Neural progenitor cell (in vitro differentiated cells): Measurements from ENCODE around the gene NUDT21. TPM values are rescaled to one million over a fixed set of nuclear protein-coding genes. Genes with fewer than 3 reads are reported as not detected.

Experiments used
- DNase-seq: peaks from one replicate; pipeline ENCODE4 v3.0.0-alpha.2; 2016; ENCODE audit warnings: low spot score
- H2AFZ ChIP-seq: fragments of 200-600 bp; sonication (generic); replicated peaks from 2 replicates; pipeline ENCODE4 v1.6.1; 2016; ENCODE audit warnings: antibody characterized with exemption
- H3F3A ChIP-seq: fragments of 200-600 bp; sonication (generic); 2 replicates; pipeline ENCODE4 v1.6.1; 2016; ENCODE audit warnings: antibody characterized with exemption, low read depth
- H3K27ac ChIP-seq: fragments of 200-600 bp; sonication (generic); 2 replicates; pipeline ENCODE4 v1.5.1; 2016; ENCODE audit warnings: mild to moderate bottlenecking
- H3K27me3 ChIP-seq: fragments of 200-600 bp; sonication (generic); 2 replicates; pipeline ENCODE4 v1.6.1; 2016; ENCODE audit warnings: mild to moderate bottlenecking, moderate library complexity
- H3K36me3 ChIP-seq: fragments of 200-600 bp; sonication (generic); 2 replicates; pipeline ENCODE4 v1.5.1; 2016
- H3K4me1 ChIP-seq: fragments of 200-600 bp; sonication (generic); 2 replicates; pipeline ENCODE4 v1.6.1; 2016; ENCODE audit warnings: mixed run types
- H3K4me2 ChIP-seq: fragments of 200-600 bp; sonication (generic); 2 replicates; pipeline ENCODE4 v1.6.1; 2016
- H3K4me3 ChIP-seq: fragments of 200-600 bp; sonication (generic); 2 replicates; pipeline ENCODE4 v1.5.1; 2016
- H3K79me2 ChIP-seq: fragments of 200-600 bp; sonication (generic); 2 replicates; pipeline ENCODE4 v1.6.1; 2016; ENCODE audit warnings: low read depth
- H3K9ac ChIP-seq: fragments of 200-600 bp; sonication (generic); 2 replicates; pipeline ENCODE4 v1.6.1; 2016
- H3K9me3 ChIP-seq: fragments of 200-600 bp; sonication (generic); 2 replicates; pipeline ENCODE4 v1.5.1; 2016; ENCODE audit warnings: low read depth
- H4K20me1 ChIP-seq: fragments of 200-600 bp; sonication (generic); 2 replicates; pipeline ENCODE4 v1.6.1; 2016; ENCODE audit warnings: low read depth
- H3K27ac Mint-ChIP-seq: 3 replicates; pipeline ENCODE4 v1.8.0; 2021; ENCODE audit warnings: mixed read lengths
- H3K27me3 Mint-ChIP-seq: 2 replicates; pipeline ENCODE4 v1.8.0; 2022; ENCODE audit warnings: low read depth, mild to moderate bottlenecking, inconsistent platforms, moderate library complexity, mixed read lengths; ENCODE audit not compliant: insufficient read depth
- H3K36me3 Mint-ChIP-seq: 3 replicates; pipeline ENCODE4 v1.8.0; 2021; ENCODE audit warnings: mixed read lengths
- H3K4me1 Mint-ChIP-seq: 3 replicates; pipeline ENCODE4 v1.8.0; 2021; ENCODE audit warnings: mixed read lengths
- H3K4me3 Mint-ChIP-seq: 3 replicates; pipeline ENCODE4 v1.8.0; 2021; ENCODE audit warnings: mild to moderate bottlenecking, moderate library complexity, mixed read lengths
- H3K9me3 Mint-ChIP-seq: 3 replicates; pipeline ENCODE4 v1.8.0; 2020; ENCODE audit warnings: mixed read lengths
- EZH2 ChIP-seq: fragments of 200-600 bp; sonication (generic); IDR thresholded peaks from 2 replicates; pipeline ENCODE4 v1.6.1; 2017; ENCODE audit warnings: antibody characterized with exemption, mild to moderate bottlenecking, moderate library complexity
- EZH2phosphoT487 ChIP-seq: fragments of 200-600 bp; sonication (generic); IDR thresholded peaks from 2 replicates; pipeline ENCODE4 v1.6.1; 2017; ENCODE audit warnings: antibody characterized with exemption
- total RNA-seq: library from RNA; depleted of rRNA; stranded (reverse); fragments of >200 nt; gene quantifications from 2 replicates; pipeline ENCODE4 v1.2.3, GENCODE V29; 2015; ENCODE audit warnings: low replicate concordance
- TF ChIP-seq, protein P1 (sequence below): fragments of 200-600 bp; sonication (generic); IDR thresholded peaks from 2 replicates; pipeline ENCODE4 v1.5.1; 2017; ENCODE audit warnings: antibody characterized with exemption, mild to moderate bottlenecking

NUDT21 gene
- total RNA-seq, 1 donor from 2014 or later = 256 TPM

- H3K9me3 Mint-ChIP-seq = no peaks in the 10 kb centered on the region
- Histone ChIP-seq H3K9me3 (no peaks in the 10 kb centered on the region), H3K27me3 (no peaks in the 10 kb centered on the region), H3K4me2 (no peak overlapping the region), H3K79me2 (no peaks in the 10 kb centered on the region), H4K20me1 (no peaks in the 10 kb centered on the region), H3K27ac (no peak overlapping the region), H3F3A (no peaks in the 10 kb centered on the region), H2AFZ (no peak overlapping the region), H3K4me3 (no peak overlapping the region), H3K9ac (no peak overlapping the region), H3K36me3 (no peaks in the 10 kb centered on the region), H3K4me1 (no peaks in the 10 kb centered on the region)
- no peaks in the 10 kb centered on the region for H3K4me1 Mint-ChIP-seq
- no peaks in the 10 kb centered on the region for H3K27me3 Mint-ChIP-seq
- peaks cover 25% of the 10 kb centered on the region for H3K36me3 Mint-ChIP-seq
- TF ChIP-seq EZH2phosphoT487 = no peak
- TF ChIP-seq EZH2 = no peak
- TF ChIP-seq, protein P1, sequence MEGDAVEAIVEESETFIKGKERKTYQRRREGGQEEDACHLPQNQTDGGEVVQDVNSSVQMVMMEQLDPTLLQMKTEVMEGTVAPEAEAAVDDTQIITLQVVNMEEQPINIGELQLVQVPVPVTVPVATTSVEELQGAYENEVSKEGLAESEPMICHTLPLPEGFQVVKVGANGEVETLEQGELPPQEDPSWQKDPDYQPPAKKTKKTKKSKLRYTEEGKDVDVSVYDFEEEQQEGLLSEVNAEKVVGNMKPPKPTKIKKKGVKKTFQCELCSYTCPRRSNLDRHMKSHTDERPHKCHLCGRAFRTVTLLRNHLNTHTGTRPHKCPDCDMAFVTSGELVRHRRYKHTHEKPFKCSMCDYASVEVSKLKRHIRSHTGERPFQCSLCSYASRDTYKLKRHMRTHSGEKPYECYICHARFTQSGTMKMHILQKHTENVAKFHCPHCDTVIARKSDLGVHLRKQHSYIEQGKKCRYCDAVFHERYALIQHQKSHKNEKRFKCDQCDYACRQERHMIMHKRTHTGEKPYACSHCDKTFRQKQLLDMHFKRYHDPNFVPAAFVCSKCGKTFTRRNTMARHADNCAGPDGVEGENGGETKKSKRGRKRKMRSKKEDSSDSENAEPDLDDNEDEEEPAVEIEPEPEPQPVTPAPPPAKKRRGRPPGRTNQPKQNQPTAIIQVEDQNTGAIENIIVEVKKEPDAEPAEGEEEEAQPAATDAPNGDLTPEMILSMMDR = no peak
- no peak for DNase-seq
- H3K27ac Mint-ChIP-seq = no peak overlapping the region
- H3K4me3 Mint-ChIP-seq = no peak overlapping the region
Measured at GRCh38 chr16:56482683-56483236, 31.6 kb upstream of the NUDT21 start.

DNA sequence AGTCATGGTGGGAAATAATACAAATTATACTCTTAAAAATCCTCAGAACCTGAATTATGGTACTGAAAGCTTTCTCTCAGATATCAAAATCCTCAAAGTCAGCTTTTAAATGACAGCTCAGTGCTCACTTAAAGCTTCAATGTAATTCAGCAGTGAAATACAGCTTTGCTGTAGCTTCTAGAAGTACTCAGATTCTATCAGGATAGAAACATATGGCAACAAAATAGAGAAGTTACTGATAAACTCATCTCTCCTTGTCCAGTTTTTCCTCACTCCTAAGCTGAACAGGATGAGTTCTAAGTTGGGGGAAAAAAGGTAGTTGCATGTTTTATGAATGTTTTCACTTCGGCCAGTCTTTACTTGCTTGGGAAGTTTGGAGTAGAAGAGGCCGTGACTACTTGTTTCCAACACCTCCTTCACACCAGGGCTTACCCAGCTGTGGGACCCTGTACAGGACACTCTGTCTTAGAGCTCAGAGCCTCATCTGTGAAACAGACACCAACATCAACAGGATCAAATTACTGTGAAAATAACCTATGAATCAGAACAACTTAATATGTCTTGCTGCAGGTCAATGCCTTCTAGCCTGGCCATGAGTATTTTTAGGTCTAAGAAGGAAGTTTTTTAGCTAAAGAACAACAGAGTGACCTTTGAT, 30.5 kb upstream of the NUDT21 start:
- Mint-ChIP-seq H3K9me3 (no peaks in the 10 kb centered on the region), H3K4me1 (no peaks in the 10 kb centered on the region), H3K4me3 (no peak overlapping the region), H3K27me3 (no peaks in the 10 kb centered on the region), H3K36me3 (peaks cover 33% of the 10 kb centered on the region), H3K27ac (no peak overlapping the region)
- Histone ChIP-seq H3K9ac (no peak overlapping the region), H3K4me2 (no peak overlapping the region), H3K27me3 (no peaks in the 10 kb centered on the region), H3K9me3 (no peaks in the 10 kb centered on the region), H3K36me3 (no peaks in the 10 kb centered on the region), H3K79me2 (no peaks in the 10 kb centered on the region), H2AFZ (no peak overlapping the region), H3K4me1 (no peaks in the 10 kb centered on the region), H4K20me1 (no peaks in the 10 kb centered on the region), H3F3A (no peaks in the 10 kb centered on the region), H3K27ac (no peak overlapping the region), H3K4me3 (no peak overlapping the region)
- no peak for TF ChIP-seq EZH2
- TF ChIP-seq, protein P1 = no peak
- TF ChIP-seq EZH2phosphoT487 = no peak
- no peak for DNase-seq

DNA sequence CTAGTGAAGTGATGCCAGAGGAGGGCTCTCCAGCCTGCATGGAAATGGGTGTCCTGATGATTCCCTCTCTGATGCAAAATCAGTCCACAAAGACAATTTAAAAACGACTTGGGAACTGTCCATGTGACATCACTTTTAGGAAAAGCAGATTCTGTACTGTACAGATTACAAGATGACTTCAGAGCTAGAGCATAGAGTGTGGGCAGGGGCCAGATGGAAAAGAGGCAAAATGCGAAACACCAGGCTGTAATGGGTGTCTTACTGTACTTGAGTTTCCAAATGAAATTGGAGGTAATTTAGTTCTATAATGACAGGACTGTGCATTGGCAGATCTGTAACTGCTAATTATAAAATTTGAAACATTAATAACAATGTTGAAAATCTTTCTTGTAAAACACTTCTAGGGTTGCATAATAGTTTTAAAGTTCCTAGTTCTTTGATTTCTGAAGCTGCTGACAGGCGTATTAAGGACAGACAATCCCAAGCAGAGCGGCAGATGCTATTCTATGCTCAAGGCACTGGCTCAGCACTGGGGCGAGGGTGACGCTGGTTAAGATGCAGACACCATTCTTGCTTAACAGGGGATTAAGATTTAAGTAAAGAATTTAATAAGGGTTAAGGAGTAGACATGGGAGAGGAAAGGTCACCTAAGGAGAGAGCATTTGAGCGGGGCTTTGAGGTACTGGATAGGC, 29.8 kb upstream of the NUDT21 start:
- no peaks in the 10 kb centered on the region for H3K36me3 ChIP-seq
- Mint-ChIP-seq H3K27ac (no peak overlapping the region), H3K4me1 (peaks cover 1% of the 10 kb centered on the region), H3K4me3 (no peak overlapping the region), H3K36me3 (peaks cover 33% of the 10 kb centered on the region), H3K9me3 (no peaks in the 10 kb centered on the region), H3K27me3 (no peaks in the 10 kb centered on the region)
- H3K4me2 ChIP-seq = no peak overlapping the region
- no peaks in the 10 kb centered on the region for H3K79me2 ChIP-seq
- TF ChIP-seq, protein P1 = no peak
- TF ChIP-seq EZH2 (no peak), EZH2phosphoT487 (no peak)
- no peaks in the 10 kb centered on the region for H3K27me3 ChIP-seq
- no peaks in the 10 kb centered on the region for H4K20me1 ChIP-seq
- no peak overlapping the region for H2AFZ ChIP-seq
- no peak for DNase-seq
- H3K9ac ChIP-seq = no peak overlapping the region
- no peaks in the 10 kb centered on the region for H3F3A ChIP-seq
- H3K27ac ChIP-seq = no peak overlapping the region
- H3K4me3 ChIP-seq = no peak overlapping the region
- H3K4me1 ChIP-seq = no peaks in the 10 kb centered on the region
- no peaks in the 10 kb centered on the region for H3K9me3 ChIP-seq
